Uterus (tissue), 4 donors: ENCODE results near the gene MRPL34. TPM values are rescaled to one million over a fixed set of nuclear protein-coding genes. Genes with fewer than 3 reads are reported as not detected.
"Not testable (repeated sequence)": the region's sequence is repeated elsewhere in the genome, so short reads cannot be mapped to it uniquely, and the experiment has no call there.

Experiments
- DNase-seq, 2 donors: peaks; one replicate each; pipeline ENCODE4 v3.0.0-alpha.2; 2019 to 2020
- H3K27ac ChIP-seq, 2 donors: fragments of 200-600 bp; sonication (generic); 1 replicate in 1 of 2; 2 replicates in 1 of 2; pipeline ENCODE4 v1.5.1; 2016 to 2018
- H3K27me3 ChIP-seq, 2 donors: fragments of 200-600 bp; sonication (generic); one replicate each; pipeline ENCODE4 v1.5.1; 2018 to 2019; ENCODE audit warnings: control low read depth in 1 of 2
- H3K36me3 ChIP-seq, 2 donors: fragments of 200-600 bp; sonication (generic); one replicate each; pipeline ENCODE4 v1.5.1; 2019; ENCODE audit warnings: control low read depth in 1 of 2
- H3K4me1 ChIP-seq, 2 donors: fragments of 200-600 bp; sonication (generic); one replicate each; pipeline ENCODE4 v1.5.1; 2018 to 2019; ENCODE audit warnings: control low read depth in 1 of 2
- H3K4me3 ChIP-seq, 2 donors: fragments of 200-600 bp; sonication (generic); 1 replicate in 1 of 2; 2 replicates in 1 of 2; pipeline ENCODE4 v1.5.1; 2018 to 2019; ENCODE audit warnings: mild to moderate bottlenecking in 1 of 2
- H3K9me3 ChIP-seq, 2 donors: fragments of 200-600 bp; sonication (generic); one replicate each; pipeline ENCODE4 v1.5.1; 2019; ENCODE audit warnings: control low read depth in 1 of 2
- CTCF ChIP-seq, 4 experiments: fragments of 200-600 bp in 2 of 4; fragments of 450-650 bp in 2 of 4; sonication (generic) in 2 of 4; IDR thresholded peaks; one replicate each; pipeline ENCODE4 v1.5.1; 2016 to 2019; ENCODE audit warnings: antibody characterized with exemption in 4 of 4, mild to moderate bottlenecking in 2 of 4, moderate library complexity in 1 of 4
- POLR2A ChIP-seq, 2 donors: fragments of 450-650 bp; IDR thresholded peaks; one replicate each; pipeline ENCODE4 v1.6.1; 2016; ENCODE audit warnings: antibody characterized with exemption in 2 of 2, mild to moderate bottlenecking in 1 of 2, moderate library complexity in 1 of 2
- intact Hi-C: fragments of 100-400 bp; cut with DNase I; formaldehyde crosslinking; loops from one replicate; pipeline ENCODE4 v1.15.1; 2023; ENCODE audit warnings: low total_unique reads
- total RNA-seq, 4 donors: library from RNA; depleted of rRNA in 3 of 4; stranded (reverse); fragments of >200 nt in 3 of 4; gene quantifications; one replicate each; pipeline versions ENCODE4 v1.1.0 to v1.2.4, GENCODE V29; 2014 to 2023
- donor health status: DM: yes; HTN: yes; CAD: no.

The MRPL34 gene
- total RNA-seq, 4 donors from 2014 or later = 30.9 to 289 (median 97.2) TPM

- TF ChIP-seq CTCF (IDR thresholded peaks at IDR 0.05) = no peak
- TF ChIP-seq POLR2A (IDR thresholded peaks at IDR 0.05) = no peak
- intact Hi-C loops = no loop called here
- no peaks in the 10 kb centered on the region for H3K4me1 ChIP-seq
- H3K36me3 ChIP-seq = no peaks in the 10 kb centered on the region
- H3K9me3 ChIP-seq = no peaks in the 10 kb centered on the region
- H3K4me3 ChIP-seq = no peak overlapping the region
- no peak overlapping the region for H3K27ac ChIP-seq
- H3K27me3 ChIP-seq = no peaks in the 10 kb centered on the region
- no peak for DNase-seq
Measured at GRCh38 chr19:17294051-17294891, 11.4 kb upstream of the MRPL34 start.

GRCh38 chr19:17295551-17295950 is 10.1 kb upstream of the MRPL34 start:
- H3K4me3 ChIP-seq, H3K36me3 ChIP-seq, H3K9me3 ChIP-seq, H3K27me3 ChIP-seq, H3K27ac ChIP-seq, intact Hi-C loops, H3K4me1 ChIP-seq, DNase-seq: not testable (repeated sequence)

GRCh38 chr19:17296273-17296672 is 9.4 kb upstream of the MRPL34 start:
- no peak for DNase-seq
- TF ChIP-seq CTCF (IDR thresholded peaks at IDR 0.05) (no peak), POLR2A (IDR thresholded peaks at IDR 0.05) (no peak)
- Histone ChIP-seq H3K27me3 (no peaks in the 10 kb centered on the region), H3K4me1 (no peaks in the 10 kb centered on the region), H3K27ac (no peak overlapping the region), H3K4me3 (no peak overlapping the region), H3K9me3 (no peaks in the 10 kb centered on the region), H3K36me3 (no peaks in the 10 kb centered on the region)
- intact Hi-C loops = no loop called here

GRCh38 chr19:17296976-17297375 is 8.7 kb upstream of the MRPL34 start:
- Histone ChIP-seq H3K9me3 (no peaks in the 10 kb centered on the region), H3K36me3 (no peaks in the 10 kb centered on the region), H3K27ac (no peak overlapping the region), H3K27me3 (no peaks in the 10 kb centered on the region), H3K4me3 (no peak overlapping the region), H3K4me1 (no peaks in the 10 kb centered on the region)
- TF ChIP-seq CTCF (IDR thresholded peaks at IDR 0.05) = no peak
- TF ChIP-seq POLR2A (IDR thresholded peaks at IDR 0.05) = no peak
- DNase-seq = no peak
- intact Hi-C loops = no loop called here

- intact Hi-C loops = no loop called here
- Histone ChIP-seq H3K4me1 (peaks cover 0 to 14% of the 10 kb centered on the region in 2 donors), H3K27ac (no peak overlapping the region), H3K9me3 (no peaks in the 10 kb centered on the region), H3K4me3 (no peak overlapping the region), H3K27me3 (no peaks in the 10 kb centered on the region), H3K36me3 (no peaks in the 10 kb centered on the region)
- no peak for TF ChIP-seq CTCF (IDR thresholded peaks at IDR 0.05)
- TF ChIP-seq POLR2A (IDR thresholded peaks at IDR 0.05) = no peak
- DNase-seq = no peak
Measured at GRCh38 chr19:17300992-17301619, 4.6 kb upstream of the MRPL34 start.
